GM18508 (cell line): ENCODE measurements around the gene CRMP1.

Experiments used
- ATAC-seq: cut with Tn5 transposase; IDR thresholded peaks from one replicate; pipeline ENCODE4 v1.9.1; 2021; ENCODE audit warnings: moderate number of reproducible peaks; ENCODE audit not compliant: insufficient read depth, unreplicated experiment

CRMP1 gene

DNA sequence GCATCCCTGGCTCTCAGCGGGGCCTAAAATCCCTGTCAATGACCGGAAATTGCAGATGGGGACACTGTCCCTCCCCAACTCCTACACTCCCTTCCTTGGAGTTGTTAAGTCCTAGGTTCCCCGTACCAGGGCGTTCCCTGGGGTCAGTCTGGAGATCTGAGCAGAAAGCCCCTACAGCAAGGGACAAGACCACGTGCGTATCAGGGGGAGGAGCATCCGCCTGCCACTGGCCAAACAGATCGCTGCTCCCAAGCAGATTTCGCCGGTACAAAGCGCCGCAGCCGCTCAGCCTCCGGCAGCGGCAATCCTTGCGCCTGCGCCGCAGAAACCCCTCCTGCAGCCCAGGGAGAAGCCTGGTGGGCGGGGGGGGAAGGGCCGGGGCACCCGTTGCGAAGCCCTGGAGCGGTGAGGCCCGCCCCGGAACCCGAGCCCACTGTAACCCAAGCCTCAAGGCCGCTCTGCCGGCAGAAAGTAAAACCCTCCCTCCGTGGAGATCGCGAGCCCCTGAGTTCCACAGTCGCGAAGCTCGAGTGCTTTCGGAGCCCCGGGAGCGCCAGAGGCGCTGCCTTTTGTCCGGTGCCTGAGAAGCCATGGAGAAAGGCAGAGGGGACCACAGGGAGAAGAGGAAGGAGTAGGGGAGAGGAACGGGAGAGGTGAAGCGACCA, 2.7 kb downstream of the CRMP1 start:
- no peak for ATAC-seq

DNA sequence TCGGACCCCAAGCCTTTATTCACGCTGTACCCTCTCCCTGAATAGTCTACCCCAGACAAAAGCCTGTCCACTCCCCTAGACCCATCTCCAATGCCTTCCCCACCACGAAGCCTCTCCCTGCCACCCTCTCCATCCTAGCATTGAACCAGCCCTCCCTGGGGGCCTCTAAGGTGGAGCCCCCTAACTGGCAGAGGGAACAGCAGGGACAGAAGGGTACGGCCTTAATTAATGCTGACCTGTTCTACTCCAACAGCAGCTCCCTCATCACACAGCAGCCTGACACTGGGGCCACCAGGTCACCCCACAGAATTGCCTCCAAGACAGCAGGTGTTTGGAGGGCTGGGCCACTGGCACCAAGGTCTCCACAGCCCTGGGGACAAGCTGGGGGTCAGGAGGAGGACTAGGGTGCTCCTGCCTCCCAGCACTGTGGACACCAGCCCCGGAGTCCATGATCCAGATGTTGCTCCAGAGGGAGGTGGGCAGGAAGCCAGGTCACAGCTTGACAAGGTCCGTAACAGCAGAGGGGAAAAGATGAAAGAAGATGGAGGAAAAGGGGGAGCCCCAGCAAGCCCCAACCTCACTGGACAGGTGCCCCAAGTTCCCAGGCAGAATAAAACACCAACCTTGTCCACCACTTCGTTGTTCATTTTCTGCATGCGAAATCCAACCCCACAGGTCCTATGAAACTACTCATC, 3.7 kb downstream of the CRMP1 start:
- no peak for ATAC-seq

GRCh38 chr4:5888222-5889001, 4.5 kb downstream of the CRMP1 start:
- no peak for ATAC-seq

- ATAC-seq: no peak
These were observed 5.3 kb downstream of the CRMP1 start for GRCh38 chr4:5887361-5888221.

DNA sequence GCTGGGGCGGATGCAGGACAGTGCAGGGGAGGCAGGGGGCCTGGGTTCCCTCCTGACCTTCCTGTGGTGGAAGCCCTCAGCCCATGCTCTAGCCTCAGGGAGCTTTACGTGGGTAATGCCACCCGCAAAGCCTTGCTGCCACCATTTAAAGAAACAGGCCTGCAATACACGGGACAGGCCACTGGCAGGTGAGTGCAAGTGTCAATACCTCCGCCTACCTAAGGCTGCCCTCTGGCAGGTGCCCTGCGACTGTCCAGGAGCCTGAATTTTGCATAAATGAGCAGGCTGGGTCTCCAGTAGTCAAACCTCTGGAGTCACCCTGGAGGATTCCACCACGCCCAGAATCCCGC, 5.9 kb downstream of the CRMP1 start:
- no peak for ATAC-seq

GRCh38 chr4:5885733-5886132, 7.2 kb downstream of the CRMP1 start:
- no peak for ATAC-seq

DNA sequence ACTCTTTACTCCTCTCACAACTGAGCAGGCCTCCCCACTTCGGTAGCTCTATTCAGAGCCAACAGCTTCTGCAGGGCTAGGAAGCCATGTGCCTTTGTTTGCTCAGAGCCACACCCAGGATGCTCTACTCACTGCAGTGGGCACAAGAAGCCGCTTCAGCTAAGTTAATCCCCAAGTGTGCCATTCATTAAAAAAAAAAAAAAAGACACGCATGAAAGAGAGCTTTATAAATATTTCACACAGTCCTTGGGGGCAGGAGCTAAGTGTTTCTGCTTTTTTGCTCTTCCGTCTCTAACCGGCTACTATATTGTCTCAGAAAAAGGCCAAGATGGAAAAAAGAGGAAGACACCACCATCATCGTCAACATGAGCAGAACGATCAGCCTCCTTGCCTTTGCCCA, 8.1 kb downstream of the CRMP1 start:
- ATAC-seq: no peak

DNA sequence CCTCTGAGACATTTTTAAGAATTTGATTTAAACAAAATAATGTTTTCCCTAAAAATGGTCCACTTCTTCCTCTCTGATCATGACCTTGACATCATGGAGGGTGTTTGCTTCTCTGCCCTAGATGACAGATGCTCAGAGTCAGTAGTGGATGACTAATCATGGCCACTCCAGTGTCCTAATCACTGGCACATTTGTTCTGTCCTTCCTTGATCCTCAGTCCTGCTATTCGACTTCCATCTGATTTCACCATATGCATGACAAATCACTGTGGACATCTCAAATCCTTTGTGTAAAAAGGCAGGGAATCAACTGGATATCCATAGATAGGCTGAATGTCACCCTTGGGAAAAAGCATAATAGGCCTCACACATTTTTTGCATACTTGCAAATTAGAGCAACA, 9.0 kb downstream of the CRMP1 start:
- ATAC-seq: no peak

GRCh38 chr4:5882947-5883346, 9.9 kb downstream of the CRMP1 start:
- no peak for ATAC-seq

- no peak for ATAC-seq
These were observed 11.5 kb downstream of the CRMP1 start for GRCh38 chr4:5881340-5881739.

- no peak for ATAC-seq
These were observed 14.5 kb downstream of the CRMP1 start for GRCh38 chr4:5878359-5878758.

- ATAC-seq: no peak
These were observed 15.5 kb downstream of the CRMP1 start for GRCh38 chr4:5877392-5877791.

DNA sequence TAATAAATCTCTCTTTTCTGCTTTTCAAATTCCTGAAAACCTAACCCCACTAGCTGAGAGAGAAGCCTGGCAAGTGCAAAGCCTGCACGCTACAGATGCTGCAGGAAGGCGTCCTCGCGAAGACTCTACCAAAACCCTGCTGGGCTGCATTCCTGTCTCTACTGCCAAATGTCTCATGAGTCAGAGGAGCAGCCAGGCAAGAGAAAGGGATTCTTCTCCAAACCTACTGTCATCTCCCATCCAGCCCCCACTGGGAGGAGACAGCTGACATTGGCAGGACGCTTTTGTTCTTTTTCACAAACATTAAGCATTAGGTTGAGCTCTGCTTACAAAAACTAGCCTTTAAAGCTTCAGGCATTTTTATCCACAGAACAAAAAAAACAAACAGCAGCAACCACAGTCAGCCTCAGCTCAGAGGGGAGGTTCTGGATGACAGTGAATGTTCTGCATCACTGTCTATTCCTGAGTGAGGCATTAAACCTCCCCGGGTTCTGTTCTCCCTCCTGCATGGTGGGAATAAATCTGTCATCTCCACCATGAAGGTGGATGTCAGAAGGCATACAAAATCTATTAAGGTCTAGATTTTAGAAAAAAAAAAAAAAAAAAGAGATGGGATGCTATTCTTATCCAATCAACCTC, 18.0 kb downstream of the CRMP1 start:
- ATAC-seq: no peak

DNA sequence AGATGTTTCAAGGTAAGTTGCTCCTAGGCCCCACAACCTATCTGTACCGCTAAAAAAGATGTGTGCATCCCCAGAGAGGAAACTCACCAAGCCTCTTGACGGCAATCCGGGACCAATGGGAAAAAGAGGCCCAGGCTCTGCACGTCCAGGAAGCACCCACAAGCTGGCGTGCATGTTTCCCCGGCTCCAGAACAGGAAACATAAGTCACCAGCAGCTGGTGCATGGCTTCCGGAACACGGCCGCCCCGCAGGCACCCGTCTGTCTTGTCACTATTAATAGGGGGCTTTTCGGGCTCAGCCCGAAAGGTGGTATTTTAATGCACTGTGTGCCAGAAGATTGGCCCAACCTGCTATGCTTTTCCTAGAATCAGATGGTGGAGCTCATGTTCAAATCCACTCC, 22.2 kb downstream of the CRMP1 start:
- ATAC-seq: no peak

- ATAC-seq: no peak
These were observed 22.8 kb downstream of the CRMP1 start for GRCh38 chr4:5869966-5870619.

- ATAC-seq: no peak
These were observed 25.0 kb downstream of the CRMP1 start for GRCh38 chr4:5867866-5868265.

DNA sequence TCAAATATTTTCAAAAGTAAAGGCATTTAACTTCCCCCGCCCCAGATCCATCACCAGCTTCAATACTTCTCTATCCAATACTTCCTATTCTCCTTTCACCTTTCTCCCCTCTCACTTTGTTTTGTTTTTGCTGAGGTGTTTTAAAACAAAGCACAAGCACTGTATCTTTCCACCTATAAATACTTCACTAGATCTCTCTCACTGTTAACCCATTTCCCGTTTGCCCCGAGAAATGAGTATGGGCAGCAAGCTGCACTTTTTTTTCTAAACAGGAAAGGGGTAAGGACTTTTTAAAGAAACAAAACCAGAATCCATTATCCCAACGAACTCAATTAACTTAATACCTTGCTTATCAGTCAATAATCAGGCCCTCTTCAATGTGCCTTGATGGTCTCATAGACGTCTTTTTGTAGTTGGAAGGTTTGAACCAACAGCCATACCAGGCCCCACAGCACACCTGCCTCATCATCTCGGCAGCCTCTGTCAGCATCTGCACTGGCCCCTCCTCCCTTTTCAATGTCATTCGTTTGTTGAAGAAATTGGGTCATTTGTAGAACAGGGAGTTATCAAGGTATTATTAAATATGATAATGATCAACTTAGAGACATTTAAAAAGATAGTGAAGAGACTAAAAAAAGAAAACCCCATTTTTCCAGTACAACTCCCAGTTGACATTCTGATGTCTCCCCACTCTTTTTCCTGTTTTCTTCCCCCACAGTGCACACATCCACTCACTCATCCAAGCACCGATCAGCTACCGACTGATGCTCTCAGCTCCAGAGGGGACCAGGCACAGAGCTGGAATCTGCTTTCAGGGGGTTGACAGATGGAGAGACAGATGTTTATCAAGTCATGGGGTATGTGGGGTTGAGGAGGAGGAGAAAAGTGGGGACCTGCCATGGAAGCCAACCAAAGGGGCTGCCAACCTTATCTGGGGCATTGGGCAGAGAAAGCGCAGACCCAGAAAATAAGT, 25.8 kb downstream of the CRMP1 start:
- ATAC-seq: no peak

DNA sequence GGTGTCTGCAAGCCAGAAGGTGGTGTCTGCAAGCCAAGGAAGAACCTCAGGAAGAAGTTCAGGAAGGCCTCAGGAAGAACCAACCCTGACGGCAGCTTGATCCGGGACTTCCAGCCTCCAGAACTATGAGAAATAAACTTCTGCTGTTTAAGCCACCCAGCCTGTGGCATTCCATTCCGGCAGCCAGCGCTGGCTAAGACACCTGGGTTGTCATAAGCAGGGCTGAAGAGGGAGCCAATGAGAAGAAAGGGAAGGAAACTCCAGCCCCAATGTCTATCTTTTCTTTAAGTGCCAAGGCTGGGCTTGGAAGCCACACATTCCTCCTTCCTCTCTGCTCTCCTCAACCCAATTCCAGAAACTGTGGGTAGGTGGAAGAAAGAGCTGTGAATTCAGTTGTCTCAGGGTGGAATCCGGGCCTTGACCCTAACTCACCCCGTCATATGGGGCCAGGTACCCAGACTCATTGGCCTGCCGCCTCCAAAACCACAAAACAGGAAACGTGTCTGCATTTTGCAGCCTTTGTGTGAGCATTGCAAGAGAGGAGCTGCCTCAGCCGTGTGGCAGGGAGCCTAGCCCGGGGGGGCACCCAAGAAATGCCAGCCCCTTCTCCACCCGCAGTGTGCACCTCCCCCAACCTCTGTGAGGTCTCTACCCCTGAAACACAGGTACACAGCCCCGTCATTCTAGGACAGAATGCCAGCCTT, 26.8 kb downstream of the CRMP1 start:
- no peak for ATAC-seq
